ENCODE results near the gene LPIN3. TPM values are rescaled to one million over a fixed set of nuclear protein-coding genes. Genes with fewer than 3 reads are reported as not detected.

LPIN3 gene
- total RNA-seq, 2 donors from 2014 or later, result 9.7 to 13.7 TPM

DNA sequence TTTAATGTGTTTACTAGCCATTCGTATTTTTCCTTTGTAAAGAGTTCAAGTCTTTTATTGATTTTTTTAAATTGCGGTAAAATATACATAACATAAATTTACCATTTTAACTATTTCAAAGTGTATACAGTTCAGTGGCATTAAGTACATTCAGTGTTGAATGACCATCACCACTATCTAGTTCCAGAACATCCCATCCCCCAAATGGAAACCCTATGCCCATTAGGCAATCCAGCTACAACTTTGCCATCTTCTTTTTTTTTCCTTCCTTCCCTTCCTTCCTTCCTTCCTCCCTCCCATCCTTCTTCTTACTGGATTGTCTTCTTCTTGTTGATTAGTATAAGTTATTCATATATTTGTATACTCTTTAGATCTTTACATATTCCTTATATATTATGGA lies 8.6 kb downstream of the LPIN3 start:
- H3K9me3 ChIP-seq, result no peaks in the 10 kb centered on the region
- no peak overlapping the region for H3K4me3 ChIP-seq
- H3K27me3 ChIP-seq, result no peaks in the 10 kb centered on the region
- no peak overlapping the region for H3K27ac ChIP-seq
- DNase-seq (ENCODE audit: low spot score), result no peak
- H3K4me1 ChIP-seq, result no peaks in the 10 kb centered on the region
- peaks cover 33% of the 10 kb centered on the region for H3K36me3 ChIP-seq
- TF ChIP-seq CTCF (IDR thresholded peaks at IDR 0.05), result no peak

GRCh38 chr20:41349943-41350342 lies 9.3 kb downstream of the LPIN3 start:
- no peaks in the 10 kb centered on the region for H3K9me3 ChIP-seq
- no peak for DNase-seq (ENCODE audit: low spot score)
- no peak for TF ChIP-seq CTCF (IDR thresholded peaks at IDR 0.05)
- H3K36me3 ChIP-seq, result peaks cover 33% of the 10 kb centered on the region
- H3K4me3 ChIP-seq, result no peak overlapping the region
- no peaks in the 10 kb centered on the region for H3K27me3 ChIP-seq
- H3K27ac ChIP-seq, result no peak overlapping the region
- no peaks in the 10 kb centered on the region for H3K4me1 ChIP-seq

GRCh38 chr20:41350408-41350962 lies 9.9 kb downstream of the LPIN3 start:
- H3K36me3 ChIP-seq, result peaks cover 33% of the 10 kb centered on the region
- no peak overlapping the region for H3K27ac ChIP-seq
- H3K27me3 ChIP-seq, result no peaks in the 10 kb centered on the region
- no peak for TF ChIP-seq CTCF (IDR thresholded peaks at IDR 0.05)
- no peaks in the 10 kb centered on the region for H3K9me3 ChIP-seq
- no peak for DNase-seq (ENCODE audit: low spot score)
- no peak overlapping the region for H3K4me3 ChIP-seq
- no peaks in the 10 kb centered on the region for H3K4me1 ChIP-seq

GRCh38 chr20:41352106-41352505 lies 11.5 kb downstream of the LPIN3 start:
- Histone ChIP-seq H3K9me3 (no peaks in the 10 kb centered on the region), H3K27ac (no peak overlapping the region), H3K27me3 (no peaks in the 10 kb centered on the region), H3K36me3 (peaks cover 28% of the 10 kb centered on the region), H3K4me1 (no peaks in the 10 kb centered on the region), H3K4me3 (no peak overlapping the region)
- TF ChIP-seq CTCF (IDR thresholded peaks at IDR 0.05), result no peak
- no peak for DNase-seq (ENCODE audit: low spot score)

DNA sequence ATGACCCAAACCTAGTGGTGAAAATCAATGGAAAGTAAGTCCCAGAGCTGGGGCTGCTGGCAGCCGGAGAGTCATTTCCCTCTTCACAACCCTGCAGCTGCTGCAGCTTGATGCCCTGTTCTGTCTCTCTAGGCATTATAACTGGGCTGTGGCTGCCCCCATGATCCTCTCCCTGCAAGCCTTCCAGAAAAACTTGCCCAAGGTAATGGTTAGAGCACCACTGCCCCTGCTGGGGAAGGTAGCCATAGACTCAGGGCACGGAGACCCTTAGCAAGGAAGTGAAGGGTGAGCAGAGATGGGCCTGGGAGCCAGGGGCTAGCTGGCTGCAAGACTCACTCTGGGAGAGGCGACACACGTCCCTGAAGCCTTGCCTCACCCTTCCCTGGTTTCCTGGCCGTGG lies 12.0 kb downstream of the LPIN3 start:
- Histone ChIP-seq H3K36me3 (peaks cover 34% of the 10 kb centered on the region), H3K27ac (no peak overlapping the region), H3K4me3 (no peak overlapping the region), H3K27me3 (no peaks in the 10 kb centered on the region), H3K4me1 (no peaks in the 10 kb centered on the region), H3K9me3 (no peaks in the 10 kb centered on the region)
- no peak for TF ChIP-seq CTCF (IDR thresholded peaks at IDR 0.05)
- DNase-seq (ENCODE audit: low spot score), result no peak

GRCh38 chr20:41353530-41353929 lies 12.9 kb downstream of the LPIN3 start:
- no peaks in the 10 kb centered on the region for H3K9me3 ChIP-seq
- no peaks in the 10 kb centered on the region for H3K4me1 ChIP-seq
- no peak for DNase-seq (ENCODE audit: low spot score)
- H3K36me3 ChIP-seq, result peaks cover 32% of the 10 kb centered on the region
- no peaks in the 10 kb centered on the region for H3K27me3 ChIP-seq
- no peak for TF ChIP-seq CTCF (IDR thresholded peaks at IDR 0.05)
- H3K4me3 ChIP-seq, result no peak overlapping the region
- no peak overlapping the region for H3K27ac ChIP-seq
